Measurements from ENCODE around the gene ZNF181. TPM values are rescaled to one million over a fixed set of nuclear protein-coding genes. Genes with fewer than 3 reads are reported as not detected.

ZNF181 gene
- total RNA-seq, 1 donor from 2014 or later, result 12.4 TPM

- Histone ChIP-seq H3K4me1 (no peaks in the 10 kb centered on the region), H3K9me3 (peaks cover 10% of the 10 kb centered on the region), H3K27ac (no peak overlapping the region), H3K4me3 (no peak overlapping the region), H3K27me3 (ENCODE audit: low read depth) (no peaks in the 10 kb centered on the region), H3K36me3 (no peaks in the 10 kb centered on the region)
- DNase-seq, result no peak
- intact Hi-C loops (cut with DNase I), result no loop called here
- ATAC-seq, result no peak
- no peak for TF ChIP-seq CTCF (IDR thresholded peaks at IDR 0.05)
Observed at GRCh38 chr19:34715357-34715756, 18.7 kb upstream of the ZNF181 start.

- Histone ChIP-seq H3K9me3 (no peaks in the 10 kb centered on the region), H3K4me3 (no peak overlapping the region), H3K36me3 (no peaks in the 10 kb centered on the region), H3K27me3 (ENCODE audit: low read depth) (no peaks in the 10 kb centered on the region), H3K27ac (no peak overlapping the region), H3K4me1 (no peaks in the 10 kb centered on the region)
- ATAC-seq, result no peak
- no peak for DNase-seq
- TF ChIP-seq CTCF (IDR thresholded peaks at IDR 0.05), result no peak
- intact Hi-C loops (cut with DNase I), result no loop called here
Observed at GRCh38 chr19:34722353-34722752, 11.7 kb upstream of the ZNF181 start.

GRCh38 chr19:34725400-34725799, 8.6 kb upstream of the ZNF181 start:
- no peak overlapping the region for H3K27ac ChIP-seq
- no peak overlapping the region for H3K4me3 ChIP-seq
- H3K36me3 ChIP-seq, result no peaks in the 10 kb centered on the region
- ATAC-seq (no peak), DNase-seq (no peak)
- no peaks in the 10 kb centered on the region for H3K9me3 ChIP-seq
- H3K4me1 ChIP-seq, result no peaks in the 10 kb centered on the region
- intact Hi-C loops (cut with DNase I), result no loop called here
- no peak for TF ChIP-seq CTCF (IDR thresholded peaks at IDR 0.05)
- no peaks in the 10 kb centered on the region for H3K27me3 ChIP-seq (ENCODE audit: low read depth)

- Histone ChIP-seq H3K4me1 (peaks cover 23% of the 10 kb centered on the region), H3K36me3 (peaks cover 4% of the 10 kb centered on the region), H3K4me3 (no peak overlapping the region), H3K27me3 (ENCODE audit: low read depth) (no peaks in the 10 kb centered on the region), H3K27ac (no peak overlapping the region), H3K9me3 (no peaks in the 10 kb centered on the region)
- ATAC-seq (no peak), DNase-seq (no peak)
- TF ChIP-seq CTCF (IDR thresholded peaks at IDR 0.05), result no peak
- intact Hi-C loops (cut with DNase I), result no loop called here
Observed at GRCh38 chr19:34731019-34731829, 2.8 kb upstream of the ZNF181 start.

GRCh38 chr19:34731964-34732363, 2.1 kb upstream of the ZNF181 start:
- no peaks in the 10 kb centered on the region for H3K27me3 ChIP-seq (ENCODE audit: low read depth)

More at GRCh38 chr19:34731964-34732363, 2.1 kb upstream of the ZNF181 start:
- Histone ChIP-seq H3K27ac (no peak overlapping the region), H3K36me3 (peaks cover 4% of the 10 kb centered on the region), H3K4me1 (peaks cover 23% of the 10 kb centered on the region), H3K9me3 (no peaks in the 10 kb centered on the region), H3K4me3 (no peak overlapping the region)
- ATAC-seq, result no peak
- intact Hi-C loops (cut with DNase I), result no loop called here
- no peak for DNase-seq
- TF ChIP-seq CTCF (IDR thresholded peaks at IDR 0.05), result no peak

Measured in lower lobe of right lung (tissue), 2 donors.